ENCODE measurements around the gene TPX2.
A peak's percentile ranks its signal among the peaks of the same experiment; 100 is the strongest.

Gene TPX2

DNA sequence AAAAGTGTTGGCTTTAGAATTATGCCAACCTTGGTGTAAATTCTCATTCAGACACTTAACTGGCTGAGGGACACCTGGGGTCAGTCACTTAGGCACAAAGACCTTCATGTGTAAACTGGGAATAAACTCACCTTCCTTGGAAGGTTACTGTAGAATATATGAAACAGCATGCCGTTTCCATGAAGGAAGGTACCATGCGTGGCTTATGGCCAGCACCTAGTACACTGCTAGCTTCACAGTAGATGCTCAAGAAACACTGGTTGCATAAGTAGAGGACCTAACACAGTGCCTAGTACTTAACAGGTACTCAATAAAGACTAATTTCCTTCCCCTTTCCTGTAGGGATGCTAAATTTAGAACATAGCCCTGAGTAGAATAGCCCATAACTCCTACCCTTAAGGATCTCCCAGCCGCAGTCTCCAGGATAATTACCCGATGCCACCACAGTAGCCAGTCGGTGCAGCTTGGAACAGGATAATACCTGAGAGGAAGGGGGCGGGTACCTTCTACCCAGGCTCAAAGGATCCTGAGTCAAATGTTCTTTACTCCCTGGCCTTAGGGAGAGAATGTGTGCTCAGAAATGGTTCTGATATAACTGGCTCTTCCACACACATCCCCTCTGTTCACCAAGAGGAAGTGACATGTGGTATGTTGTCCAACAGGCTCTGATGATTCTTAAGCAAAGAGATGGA is 20.0 kb upstream of the TPX2 start:
- H3K27ac ChIP-seq (ENCODE audit: low read depth, low read length): no peak overlapping the region
- no peak overlapping the region for H3K4me3 ChIP-seq (ENCODE audit: low read length)
- no peak overlapping the region for H3K4me2 ChIP-seq (ENCODE audit: low read length)
- no peak overlapping the region for H3K4ac ChIP-seq (ENCODE audit: low read depth, low read length)
- no peak overlapping the region for H3K56ac ChIP-seq (ENCODE audit: low read length)
- no peak overlapping the region for H2BK15ac ChIP-seq (replicated peaks; ENCODE audit: low read depth)
- DNase-seq: no peak
- no peak overlapping the region for H2BK5ac ChIP-seq (ENCODE audit: low read length)
- H4K8ac ChIP-seq (ENCODE audit: low read depth, low read length): no peak overlapping the region
- H3K23ac ChIP-seq (ENCODE audit: low read length): no peak overlapping the region
- H2AK5ac ChIP-seq (ENCODE audit: low read length): no peak overlapping the region
- peaks cover 30% of the 10 kb centered on the region for H3K79me2 ChIP-seq (ENCODE audit: control insufficient read depth, insufficient read depth, low read length)
- no peaks in the 10 kb centered on the region for H3K36me3 ChIP-seq (ENCODE audit: control insufficient read depth, insufficient read depth, low read length)
- no CpG with 5 or more reads among the region's 6 CpGs for WGBS (ENCODE audit: extremely low coverage, insufficient coverage, low lambda C conversion rate)
- H4K5ac ChIP-seq (ENCODE audit: low read length): no peak overlapping the region
- no peak overlapping the region for H3K9ac ChIP-seq (ENCODE audit: low read length)
- no peak overlapping the region for H3K18ac ChIP-seq (ENCODE audit: low read length)
- no peak overlapping the region for H2BK120ac ChIP-seq (ENCODE audit: low read depth, low read length)
- H3K79me1 ChIP-seq (ENCODE audit: low read length): peaks cover 7% of the 10 kb centered on the region
- H3K27me3 ChIP-seq (ENCODE audit: insufficient read depth, low read length, poor library complexity): no peaks in the 10 kb centered on the region
- H3K4me1 ChIP-seq (ENCODE audit: control insufficient read depth, low read depth, low read length): peaks cover 16% of the 10 kb centered on the region

GRCh38 chr20:31719644-31720485 is 19.2 kb upstream of the TPX2 start:
- H2BK5ac ChIP-seq (ENCODE audit: low read length): no peak overlapping the region
- H3K36me3 ChIP-seq (ENCODE audit: control insufficient read depth, insufficient read depth, low read length): no peaks in the 10 kb centered on the region
- H4K8ac ChIP-seq (ENCODE audit: low read depth, low read length): no peak overlapping the region
- H2AK5ac ChIP-seq (ENCODE audit: low read length): no peak overlapping the region
- WGBS (ENCODE audit: extremely low coverage, insufficient coverage, low lambda C conversion rate): no CpG with 5 or more reads among the region's 2 CpGs
- H3K18ac ChIP-seq (ENCODE audit: low read length): peak overlapping the region; percentile 16
- H3K4me1 ChIP-seq (ENCODE audit: control insufficient read depth, low read depth, low read length): peaks cover 16% of the 10 kb centered on the region
- H3K4me3 ChIP-seq (ENCODE audit: low read length): no peak overlapping the region
- H4K5ac ChIP-seq (ENCODE audit: low read length): no peak overlapping the region
- no peak overlapping the region for H3K23ac ChIP-seq (ENCODE audit: low read length)
- no peaks in the 10 kb centered on the region for H3K27me3 ChIP-seq (ENCODE audit: insufficient read depth, low read length, poor library complexity)
- H2BK15ac ChIP-seq (replicated peaks; ENCODE audit: low read depth): no peak overlapping the region
- H3K9ac ChIP-seq (ENCODE audit: low read length): no peak overlapping the region
- H3K79me2 ChIP-seq (ENCODE audit: control insufficient read depth, insufficient read depth, low read length): peaks cover 27% of the 10 kb centered on the region
- no peak overlapping the region for H3K4me2 ChIP-seq (ENCODE audit: low read length)
- H3K27ac ChIP-seq (ENCODE audit: low read depth, low read length): peak overlapping the region; percentile 4
- peak overlapping the region; percentile 69 for H3K56ac ChIP-seq (ENCODE audit: low read length)
- peak; percentile 87 for DNase-seq
- no peak overlapping the region for H2BK120ac ChIP-seq (ENCODE audit: low read depth, low read length)
- H3K79me1 ChIP-seq (ENCODE audit: low read length): peaks cover 7% of the 10 kb centered on the region
- no peak overlapping the region for H3K4ac ChIP-seq (ENCODE audit: low read depth, low read length)

GRCh38 chr20:31720486-31721407 is 18.3 kb upstream of the TPX2 start:
- no peak overlapping the region for H3K18ac ChIP-seq (ENCODE audit: low read length)
- peak overlapping the region; percentile 4 for H3K27ac ChIP-seq (ENCODE audit: low read depth, low read length)
- DNase-seq: peak; percentile 37
- H2BK5ac ChIP-seq (ENCODE audit: low read length): peak overlapping the region; percentile 12
- H3K79me2 ChIP-seq (ENCODE audit: control insufficient read depth, insufficient read depth, low read length): peaks cover 27% of the 10 kb centered on the region
- peak overlapping the region; percentile 36 for H3K4me2 ChIP-seq (ENCODE audit: low read length)
- peaks cover 7% of the 10 kb centered on the region for H3K79me1 ChIP-seq (ENCODE audit: low read length)
- H3K36me3 ChIP-seq (ENCODE audit: control insufficient read depth, insufficient read depth, low read length): no peaks in the 10 kb centered on the region
- H4K5ac ChIP-seq (ENCODE audit: low read length): no peak overlapping the region
- peak overlapping the region; percentile 81 for H3K23ac ChIP-seq (ENCODE audit: low read length)
- peaks cover 16% of the 10 kb centered on the region for H3K4me1 ChIP-seq (ENCODE audit: control insufficient read depth, low read depth, low read length)
- H2AK5ac ChIP-seq (ENCODE audit: low read length): peak overlapping the region; percentile 23
- no peaks in the 10 kb centered on the region for H3K27me3 ChIP-seq (ENCODE audit: insufficient read depth, low read length, poor library complexity)
- no peak overlapping the region for H3K4me3 ChIP-seq (ENCODE audit: low read length)
- no peak overlapping the region for H2BK120ac ChIP-seq (ENCODE audit: low read depth, low read length)
- H2BK15ac ChIP-seq (replicated peaks; ENCODE audit: low read depth): no peak overlapping the region
- H3K9ac ChIP-seq (ENCODE audit: low read length): peak overlapping the region; percentile 52
- H3K56ac ChIP-seq (ENCODE audit: low read length): peak overlapping the region; percentile 69
- no CpG with 5 or more reads among the region's 7 CpGs for WGBS (ENCODE audit: extremely low coverage, insufficient coverage, low lambda C conversion rate)
- H4K8ac ChIP-seq (ENCODE audit: low read depth, low read length): no peak overlapping the region
- H3K4ac ChIP-seq (ENCODE audit: low read depth, low read length): peak overlapping the region; percentile 38

DNA sequence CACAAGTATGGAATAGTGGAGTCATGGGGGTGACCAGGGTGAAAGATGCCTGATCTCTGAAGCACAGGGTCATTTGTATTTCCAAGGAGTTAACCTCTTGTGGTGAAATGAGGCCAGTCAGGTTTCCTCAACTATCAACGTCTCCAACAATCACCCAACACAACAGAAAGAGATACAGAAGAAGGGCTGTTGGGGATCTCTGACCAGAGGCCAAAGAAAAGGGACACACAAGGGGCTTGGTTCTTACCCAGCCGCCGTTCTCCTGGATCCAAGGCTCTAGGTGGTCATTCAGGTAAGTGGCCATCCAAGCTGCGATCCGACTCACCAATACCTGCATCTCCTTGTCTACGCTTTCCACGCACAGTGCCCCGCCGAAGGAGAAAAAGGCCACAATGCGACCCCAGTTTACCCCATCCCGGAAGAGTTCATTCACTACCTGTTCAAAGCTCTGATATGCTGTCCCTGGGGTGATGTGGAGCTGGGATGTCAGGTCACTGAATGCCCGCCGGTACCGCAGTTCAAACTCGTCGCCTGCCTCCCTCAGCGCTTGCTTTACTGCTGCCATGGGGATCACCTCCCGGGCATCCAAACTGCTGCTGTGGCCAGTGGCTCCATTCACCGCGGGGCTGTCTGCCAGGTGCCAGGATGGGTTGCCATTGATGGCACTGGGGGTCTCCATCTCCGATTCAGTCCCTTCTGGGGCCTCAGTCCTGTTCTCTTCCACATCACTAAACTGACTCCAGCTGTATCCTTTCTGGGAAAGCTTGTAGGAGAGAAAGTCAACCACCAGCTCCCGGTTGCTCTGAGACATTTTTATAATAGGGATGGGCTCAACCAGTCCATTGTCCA is 17.5 kb upstream of the TPX2 start:
- Histone ChIP-seq H3K9ac (ENCODE audit: low read length) (peak overlapping the region; percentile 52), H3K4me1 (ENCODE audit: control insufficient read depth, low read depth, low read length) (peaks cover 16% of the 10 kb centered on the region), H4K5ac (ENCODE audit: low read length) (no peak overlapping the region), H3K23ac (ENCODE audit: low read length) (no peak overlapping the region), H3K79me2 (ENCODE audit: control insufficient read depth, insufficient read depth, low read length) (peaks cover 27% of the 10 kb centered on the region), H3K4me2 (ENCODE audit: low read length) (no peak overlapping the region), H2BK5ac (ENCODE audit: low read length) (no peak overlapping the region), H3K56ac (ENCODE audit: low read length) (peak overlapping the region; percentile 30), H2BK15ac (replicated peaks; ENCODE audit: low read depth) (no peak overlapping the region), H2BK120ac (ENCODE audit: low read depth, low read length) (no peak overlapping the region), H3K27ac (ENCODE audit: low read depth, low read length) (no peak overlapping the region), H3K79me1 (ENCODE audit: low read length) (peaks cover 7% of the 10 kb centered on the region), H3K27me3 (ENCODE audit: insufficient read depth, low read length, poor library complexity) (no peaks in the 10 kb centered on the region), H3K18ac (ENCODE audit: low read length) (no peak overlapping the region), H3K36me3 (ENCODE audit: control insufficient read depth, insufficient read depth, low read length) (no peaks in the 10 kb centered on the region), H3K4ac (ENCODE audit: low read depth, low read length) (no peak overlapping the region), H3K4me3 (ENCODE audit: low read length) (no peak overlapping the region), H2AK5ac (ENCODE audit: low read length) (no peak overlapping the region), H4K8ac (ENCODE audit: low read depth, low read length) (no peak overlapping the region)
- DNase-seq: no peak
- no CpG with 5 or more reads among the region's 22 CpGs for WGBS (ENCODE audit: extremely low coverage, insufficient coverage, low lambda C conversion rate)

Data from mesendoderm (in vitro differentiated cells).